T47D (cell line): Measurements from ENCODE around the gene ZNF226.
"Not testable (repeated sequence)": the region's sequence is repeated elsewhere in the genome, so short reads cannot be mapped to it uniquely, and the experiment has no call there.

ENCODE experiments used
- DNase-seq, 2 experiments: peaks; one replicate each; pipeline versions ENCODE4 v3.0.0 to v3.0.0-alpha.2; 2011 to 2012; ENCODE audit warnings: low read depth in 1 of 2, low spot score in 1 of 2
- JUND ChIP-seq: IDR thresholded peaks from 2 replicates; pipeline ENCODE4 v1.6.1; 2012; ENCODE audit warnings: low read depth
- in situ Hi-C: cut with HindIII; loops from 2 replicates; pipeline ENCODE4 v1.10.0; 2016; ENCODE audit warnings: low sequenced_read_pairs, low pct_unique_long_range_greater_than_20kb

ZNF226 gene

GRCh38 chr19:44182145-44182544, 17.2 kb downstream of the ZNF226 start:
- DNase-seq = no peak
- in situ Hi-C loops = no loop called here
- no peak for TF ChIP-seq JUND

- no peak for TF ChIP-seq JUND
- in situ Hi-C loops = no loop called here
- no peak for DNase-seq
These were observed 25.1 kb downstream of the ZNF226 start for GRCh38 chr19:44190020-44190419.

GRCh38 chr19:44192127-44192526, 27.2 kb downstream of the ZNF226 start:
- TF ChIP-seq JUND = no peak
- in situ Hi-C loops = no loop called here

GRCh38 chr19:44196772-44197171, 31.9 kb downstream of the ZNF226 start:
- no peak for DNase-seq
- no peak for TF ChIP-seq JUND
- in situ Hi-C loops = no loop called here

More at GRCh38 chr19:44192127-44192526, 27.2 kb downstream of the ZNF226 start:
- DNase-seq = no peak

GRCh38 chr19:44202470-44202869, 37.6 kb downstream of the ZNF226 start:
- no peak for TF ChIP-seq JUND
- in situ Hi-C loops = no loop called here
- no peak for DNase-seq

- DNase-seq = no peak
- in situ Hi-C loops = no loop called here
- no peak for TF ChIP-seq JUND
These were observed 38.1 kb downstream of the ZNF226 start for GRCh38 chr19:44202974-44203373.

GRCh38 chr19:44203877-44204276, 39.0 kb downstream of the ZNF226 start:
- in situ Hi-C loops, DNase-seq: not testable (repeated sequence)

GRCh38 chr19:44204772-44205171, 39.9 kb downstream of the ZNF226 start:
- DNase-seq = no peak
- in situ Hi-C loops = no loop called here
- TF ChIP-seq JUND = no peak

- TF ChIP-seq JUND = no peak
- peak; percentile 37 to 97 for DNase-seq
- in situ Hi-C loops = no loop called here
These were observed 42.4 kb downstream of the ZNF226 start for GRCh38 chr19:44207126-44207803.

GRCh38 chr19:44212250-44212865, 47.5 kb downstream of the ZNF226 start, which contains the start of gene ZNF227:
Gene ZNF227, plus strand, starts transcription at chr19:44212532. Its CDS starts 5,261 bp downstream, at chr19:44217793.
- no peak for TF ChIP-seq JUND
- DNase-seq = peak; percentile 35 to 91
- in situ Hi-C loops = no loop called here

GRCh38 chr19:44212866-44213346, 48.0 kb downstream of the ZNF226 start:
- in situ Hi-C loops = no loop called here
- TF ChIP-seq JUND = no peak
- DNase-seq = no peak

GRCh38 chr19:44219926-44220325, 55.0 kb downstream of the ZNF226 start:
- DNase-seq, in situ Hi-C loops: not testable (repeated sequence)

- DNase-seq, in situ Hi-C loops: not testable (repeated sequence)
These were observed 55.9 kb downstream of the ZNF226 start for GRCh38 chr19:44220761-44221160.

GRCh38 chr19:44221291-44221690, 56.4 kb downstream of the ZNF226 start:
- in situ Hi-C loops = not testable (repeated sequence)

More at GRCh38 chr19:44221291-44221690, 56.4 kb downstream of the ZNF226 start:
- DNase-seq = not testable (repeated sequence)
